HepG2 (cell line): Measurements from ENCODE around the gene UBTF. TPM values are rescaled to one million over a fixed set of nuclear protein-coding genes. Genes with fewer than 3 reads are reported as not detected.
A peak's percentile ranks its signal among the peaks of the same experiment; 100 is the strongest.

Experiments used
- DNMT3B ChIP-seq: conservative IDR thresholded peaks from 2 replicates; pipeline ENCODE4 v1.6.1; 2016; ENCODE audit warnings: missing biosample characterization, control low read depth
- FOXC1 ChIP-seq: sonication (generic); formaldehyde crosslinking; IDR thresholded peaks from 2 replicates; pipeline ENCODE4 v1.8.0; 2022; ENCODE audit warnings: mild to moderate bottlenecking, missing genetic modification reagents, borderline replicate concordance
- IRF2 ChIP-seq: IDR thresholded peaks from 2 replicates; pipeline ENCODE4 v1.6.1; 2018; ENCODE audit warnings: missing genetic modification reagents, missing compliant biosample characterization
- MAZ ChIP-seq, 2 experiments: sonication (generic) in 1 of 2; formaldehyde crosslinking in 1 of 2; IDR thresholded peaks; 2 replicates each; pipeline versions ENCODE4 v1.5.0 to v1.6.1; 2012 to 2020; ENCODE audit warnings: low read depth in 2 of 2, mild to moderate bottlenecking in 2 of 2, borderline replicate concordance in 1 of 2, improper control_type of control experiment in 1 of 2, low read length in 1 of 2, missing genetic modification reagents in 1 of 2, moderate library complexity in 1 of 2
- NFKBIZ ChIP-seq: IDR thresholded peaks from 2 replicates; pipeline ENCODE4 v1.6.1; 2018; ENCODE audit warnings: missing genetic modification reagents, missing compliant biosample characterization
- POLR2G ChIP-seq: fragments of 200-400 bp; formaldehyde crosslinking; IDR thresholded peaks from 2 replicates; pipeline ENCODE4 v1.6.1; 2018; ENCODE audit warnings: mild to moderate bottlenecking, low read depth, low read length, moderate library complexity
- SIX1 ChIP-seq: sonication (generic); formaldehyde crosslinking; IDR thresholded peaks from 2 replicates; pipeline ENCODE4 v1.4.0; 2020; ENCODE audit warnings: missing genetic modification reagents, borderline replicate concordance
- SRSF1 ChIP-seq: fragments of 200-400 bp; formaldehyde crosslinking; optimal IDR thresholded peaks from 2 replicates; pipeline ENCODE3; 2017; ENCODE audit warnings: mild to moderate bottlenecking, low read depth, low read length, moderate library complexity
- TEAD3 ChIP-seq: optimal IDR thresholded peaks from 2 replicates; pipeline ENCODE3; 2016; ENCODE audit warnings: borderline replicate concordance
- ZNF543 ChIP-seq: sonication (generic); formaldehyde crosslinking; IDR thresholded peaks from 2 replicates; pipeline ENCODE4 v1.4.0; 2020; ENCODE audit warnings: mild to moderate bottlenecking, missing genetic modification reagents
- polyA plus RNA-seq, 8 experiments: library from polyadenylated mRNA; depleted of rRNA in 3 of 8; stranded (reverse) in 7 of 8; unstranded in 1 of 8; fragments of >200 nt; fragmentation: Illumina TruSeq in 4 of 8; extraction: Trizol in 4 of 8; gene quantifications; 2 replicates each; pipeline versions ENCODE4 v1.2.1 to v1.2.3, GENCODE V29; 2011 to 2016; ENCODE audit warnings: low read depth in 4 of 8, missing spikeins in 1 of 8, mixed read lengths in 1 of 8; ENCODE audit not compliant: insufficient read depth in 1 of 8
- total RNA-seq, 5 experiments: library from RNA; depleted of rRNA; stranded (reverse); fragments of >200 nt; fragmentation: Illumina TruSeq; extraction: Trizol; gene quantifications; 2 replicates each; pipeline ENCODE4 v1.2.3, GENCODE V29; 2016; ENCODE audit warnings: low read depth in 1 of 5
- TF ChIP-seq, protein P1 (sequence below): sonication (generic); formaldehyde crosslinking; IDR thresholded peaks from 2 replicates; pipeline ENCODE4 v1.5.0; 2020; ENCODE audit warnings: mild to moderate bottlenecking, missing genetic modification reagents
- TF ChIP-seq, protein P2 (sequence below): sonication (generic); formaldehyde crosslinking; IDR thresholded peaks from 2 replicates; pipeline ENCODE4 v1.4.0; 2020; ENCODE audit warnings: missing genetic modification reagents, mild to moderate bottlenecking, borderline replicate concordance
- TF ChIP-seq, protein P3 (sequence below): sonication (generic); formaldehyde crosslinking; IDR thresholded peaks from 2 replicates; pipeline ENCODE4 v1.4.0; 2020; ENCODE audit warnings: mild to moderate bottlenecking, missing genetic modification reagents
- TF ChIP-seq, protein P4 (sequence below): IDR thresholded peaks from 2 replicates; pipeline ENCODE4 v1.6.1; 2016; ENCODE audit warnings: missing compliant biosample characterization, missing genetic modification reagents, borderline replicate concordance
- TF ChIP-seq, protein P5 (sequence below): sonication (generic); formaldehyde crosslinking; IDR thresholded peaks from 2 replicates; pipeline ENCODE4 v1.5.0; 2020; ENCODE audit warnings: missing genetic modification reagents, mild to moderate bottlenecking, borderline replicate concordance

The UBTF gene
- total and polyA plus RNA-seq, 2 of the 13 experiments (the other 11 are each of a cell fraction or from before 2014, with no cell fraction given) = 15.2 to 60.9 TPM

DNA sequence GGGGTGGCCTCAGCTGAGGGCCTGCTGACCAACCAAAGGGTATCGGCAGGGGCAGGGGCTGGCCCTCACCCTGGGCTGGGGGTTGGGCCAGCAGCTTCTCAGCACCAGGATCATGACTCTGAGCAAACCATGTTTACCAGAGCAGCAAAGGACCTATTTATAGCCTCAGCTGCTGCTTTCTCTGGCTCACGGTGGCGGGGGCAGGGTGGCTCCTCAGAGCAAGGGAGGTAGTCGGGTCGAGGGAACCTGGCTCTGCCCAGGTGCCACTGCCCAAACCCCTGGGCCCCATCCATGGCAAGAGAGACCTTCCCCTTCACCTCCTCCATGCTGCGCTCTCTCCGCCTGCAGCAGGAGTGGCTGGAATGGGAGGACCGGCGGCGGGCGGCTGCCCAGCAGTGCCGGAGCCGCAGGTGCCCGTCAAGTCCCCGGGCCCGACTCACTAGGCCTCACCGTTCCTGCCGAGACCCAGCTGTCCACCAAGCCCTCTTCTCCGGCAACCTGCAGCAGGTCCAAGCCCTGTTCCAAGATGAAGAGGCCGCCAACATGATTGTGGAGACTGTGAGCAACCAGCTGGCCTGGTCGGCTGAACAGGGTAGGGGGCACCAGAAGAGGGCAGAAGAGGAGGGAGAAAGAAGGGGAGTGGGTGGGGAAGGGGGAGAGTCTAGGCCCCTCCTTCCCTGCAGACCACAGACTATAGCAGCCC lies 48.8 kb downstream of the UBTF start, which contains the start of gene ASB16 (continued):
- TF ChIP-seq, protein P1, sequence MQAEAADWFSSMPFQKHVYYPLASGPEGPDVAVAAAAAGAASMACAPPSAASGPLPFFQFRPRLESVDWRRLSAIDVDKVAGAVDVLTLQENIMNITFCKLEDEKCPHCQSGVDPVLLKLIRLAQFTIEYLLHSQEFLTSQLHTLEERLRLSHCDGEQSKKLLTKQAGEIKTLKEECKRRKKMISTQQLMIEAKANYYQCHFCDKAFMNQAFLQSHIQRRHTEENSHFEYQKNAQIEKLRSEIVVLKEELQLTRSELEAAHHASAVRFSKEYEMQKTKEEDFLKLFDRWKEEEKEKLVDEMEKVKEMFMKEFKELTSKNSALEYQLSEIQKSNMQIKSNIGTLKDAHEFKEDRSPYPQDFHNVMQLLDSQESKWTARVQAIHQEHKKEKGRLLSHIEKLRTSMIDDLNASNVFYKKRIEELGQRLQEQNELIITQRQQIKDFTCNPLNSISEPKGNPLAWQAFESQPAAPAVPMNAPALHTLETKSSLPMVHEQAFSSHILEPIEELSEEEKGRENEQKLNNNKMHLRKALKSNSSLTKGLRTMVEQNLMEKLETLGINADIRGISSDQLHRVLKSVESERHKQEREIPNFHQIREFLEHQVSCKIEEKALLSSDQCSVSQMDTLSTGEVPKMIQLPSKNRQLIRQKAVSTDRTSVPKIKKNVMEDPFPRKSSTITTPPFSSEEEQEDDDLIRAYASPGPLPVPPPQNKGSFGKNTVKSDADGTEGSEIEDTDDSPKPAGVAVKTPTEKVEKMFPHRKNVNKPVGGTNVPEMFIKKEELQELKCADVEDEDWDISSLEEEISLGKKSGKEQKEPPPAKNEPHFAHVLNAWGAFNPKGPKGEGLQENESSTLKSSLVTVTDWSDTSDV = peak; percentile 42; the same call in 1 of the 2 replicates
- no peak for TF ChIP-seq TEAD3 (CRISPR knock-in tag)
- peak; percentile 66; the same call in 1 of the 2 replicates for TF ChIP-seq FOXC1 (CRISPR knock-in tag)
- TF ChIP-seq, protein P2, sequence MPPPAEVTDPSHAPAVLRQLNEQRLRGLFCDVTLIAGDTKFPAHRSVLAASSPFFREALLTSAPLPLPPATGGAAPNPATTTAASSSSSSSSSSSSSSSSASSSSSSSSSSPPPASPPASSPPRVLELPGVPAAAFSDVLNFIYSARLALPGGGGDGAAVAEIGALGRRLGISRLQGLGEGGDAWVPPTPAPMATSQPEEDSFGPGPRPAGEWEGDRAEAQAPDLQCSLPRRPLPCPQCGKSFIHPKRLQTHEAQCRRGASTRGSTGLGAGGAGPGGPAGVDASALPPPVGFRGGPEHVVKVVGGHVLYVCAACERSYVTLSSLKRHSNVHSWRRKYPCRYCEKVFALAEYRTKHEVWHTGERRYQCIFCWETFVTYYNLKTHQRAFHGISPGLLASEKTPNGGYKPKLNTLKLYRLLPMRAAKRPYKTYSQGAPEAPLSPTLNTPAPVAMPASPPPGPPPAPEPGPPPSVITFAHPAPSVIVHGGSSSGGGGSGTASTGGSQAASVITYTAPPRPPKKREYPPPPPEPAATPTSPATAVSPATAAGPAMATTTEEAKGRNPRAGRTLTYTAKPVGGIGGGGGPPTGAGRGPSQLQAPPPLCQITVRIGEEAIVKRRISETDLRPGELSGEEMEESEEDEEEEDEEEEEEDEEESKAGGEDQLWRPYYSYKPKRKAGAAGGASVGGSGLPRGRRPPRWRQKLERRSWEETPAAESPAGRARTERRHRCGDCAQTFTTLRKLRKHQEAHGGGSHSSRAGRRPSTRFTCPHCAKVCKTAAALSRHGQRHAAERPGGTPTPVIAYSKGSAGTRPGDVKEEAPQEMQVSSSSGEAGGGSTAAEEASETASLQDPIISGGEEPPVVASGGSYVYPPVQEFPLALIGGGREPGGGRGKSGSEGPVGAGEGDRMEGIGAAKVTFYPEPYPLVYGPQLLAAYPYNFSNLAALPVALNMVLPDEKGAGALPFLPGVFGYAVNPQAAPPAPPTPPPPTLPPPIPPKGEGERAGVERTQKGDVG (CRISPR knock-in tag) = 0 out of 2 replicates have a peak, but pooled peaks have one; percentile 63
- no peak for TF ChIP-seq SRSF1
- TF ChIP-seq SIX1 (CRISPR knock-in tag) = no peak
- TF ChIP-seq, protein P3, sequence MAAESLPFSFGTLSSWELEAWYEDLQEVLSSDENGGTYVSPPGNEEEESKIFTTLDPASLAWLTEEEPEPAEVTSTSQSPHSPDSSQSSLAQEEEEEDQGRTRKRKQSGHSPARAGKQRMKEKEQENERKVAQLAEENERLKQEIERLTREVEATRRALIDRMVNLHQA (CRISPR knock-in tag) = no peak
- no peak for TF ChIP-seq NFKBIZ (CRISPR knock-in tag)
- 0 out of 2 replicates have a peak, but pooled peaks have one; percentile 63 for TF ChIP-seq ZNF543 (CRISPR knock-in tag)
- TF ChIP-seq POLR2G = 0 out of 2 replicates have a peak, but pooled peaks have one; percentile 22
- TF ChIP-seq, protein P4, sequence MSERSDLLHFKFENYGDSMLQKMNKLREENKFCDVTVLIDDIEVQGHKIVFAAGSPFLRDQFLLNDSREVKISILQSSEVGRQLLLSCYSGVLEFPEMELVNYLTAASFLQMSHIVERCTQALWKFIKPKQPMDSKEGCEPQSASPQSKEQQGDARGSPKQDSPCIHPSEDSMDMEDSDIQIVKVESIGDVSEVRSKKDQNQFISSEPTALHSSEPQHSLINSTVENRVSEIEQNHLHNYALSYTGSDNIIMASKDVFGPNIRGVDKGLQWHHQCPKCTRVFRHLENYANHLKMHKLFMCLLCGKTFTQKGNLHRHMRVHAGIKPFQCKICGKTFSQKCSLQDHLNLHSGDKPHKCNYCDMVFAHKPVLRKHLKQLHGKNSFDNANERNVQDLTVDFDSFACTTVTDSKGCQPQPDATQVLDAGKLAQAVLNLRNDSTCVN = no peak
- TF ChIP-seq DNMT3B (CRISPR knock-in tag) = no peak
- TF ChIP-seq MAZ (IDR thresholded peaks at IDR 0.05; ENCODE audit: borderline replicate concordance, low read depth, low read length) = no peak
- peak; percentile 79 for TF ChIP-seq MAZ (CRISPR knock-in tag; IDR thresholded peaks at IDR 0.05; ENCODE audit: low read depth)
- TF ChIP-seq, protein P5, sequence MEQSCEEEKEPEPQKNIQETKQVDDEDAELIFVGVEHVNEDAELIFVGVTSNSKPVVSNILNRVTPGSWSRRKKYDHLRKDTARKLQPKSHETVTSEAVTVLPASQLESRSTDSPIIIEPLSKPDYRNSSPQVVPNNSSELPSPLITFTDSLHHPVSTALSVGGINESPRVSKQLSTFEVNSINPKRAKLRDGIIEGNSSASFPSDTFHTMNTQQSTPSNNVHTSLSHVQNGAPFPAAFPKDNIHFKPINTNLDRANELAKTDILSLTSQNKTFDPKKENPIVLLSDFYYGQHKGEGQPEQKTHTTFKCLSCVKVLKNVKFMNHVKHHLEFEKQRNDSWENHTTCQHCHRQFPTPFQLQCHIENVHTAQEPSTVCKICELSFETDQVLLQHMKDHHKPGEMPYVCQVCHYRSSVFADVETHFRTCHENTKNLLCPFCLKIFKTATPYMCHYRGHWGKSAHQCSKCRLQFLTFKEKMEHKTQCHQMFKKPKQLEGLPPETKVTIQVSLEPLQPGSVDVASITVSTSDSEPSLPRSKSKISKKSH (CRISPR knock-in tag) = peak; percentile 24; the same call in 1 of the 2 replicates
- no peak for TF ChIP-seq IRF2
